ENCODE results near the gene ADCY4. TPM values are rescaled to one million over a fixed set of nuclear protein-coding genes. Genes with fewer than 3 reads are reported as not detected.

ADCY4 gene
- total and polyA plus RNA-seq, 2 of the 8 experiments (the other 6 are each of a cell fraction or from before 2014, with no cell fraction given) = 0.27 to 0.35 TPM

DNA sequence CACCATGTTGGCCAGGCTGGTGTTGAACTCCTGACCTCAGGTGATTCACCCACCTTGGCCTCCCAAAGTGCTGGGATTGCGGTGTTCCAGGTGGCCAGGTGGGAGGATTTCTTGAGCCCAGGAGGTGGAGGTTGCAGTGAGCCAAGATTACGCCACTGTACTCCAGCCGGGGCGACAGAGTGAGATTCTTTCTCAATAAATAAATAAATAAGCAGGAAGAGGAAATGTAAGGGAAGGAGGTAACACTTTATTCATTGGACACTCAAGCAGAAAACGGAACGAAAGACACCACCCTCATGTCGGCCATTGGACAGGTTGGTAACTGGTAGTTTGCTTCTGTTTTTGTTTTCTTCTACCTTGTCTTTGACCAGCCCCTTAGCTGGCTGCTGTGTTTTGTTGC lies 20.1 kb upstream of the ADCY4 start:
- Histone ChIP-seq H3K27ac (ENCODE audit: low read depth, low read length) (no peak overlapping the region), H2BK5ac (ENCODE audit: low read depth, low read length) (no peak overlapping the region), H3K4me3 (ENCODE audit: extremely low read depth in 1 of 4, insufficient read depth in 2 of 4, low read depth in 3 of 4, low read length in 4 of 4) (no peak overlapping the region), H2BK20ac (ENCODE audit: low read length) (no peak overlapping the region), H3K4me2 (ENCODE audit: insufficient read depth in 1 of 2, low read depth in 2 of 2, low read length in 2 of 2) (no peak overlapping the region), H3K23ac (ENCODE audit: insufficient read length) (no peak overlapping the region), H2AFZ (ENCODE audit: low read length) (no peak overlapping the region), H2BK15ac (ENCODE audit: low read length) (no peak overlapping the region), H2AK5ac (ENCODE audit: low read depth, low read length) (no peak overlapping the region), H3K79me2 (ENCODE audit: control insufficient read depth in 1 of 2, insufficient read depth in 2 of 2, low read length in 2 of 2) (no peaks in the 10 kb centered on the region), H3K4ac (replicated peaks; ENCODE audit: insufficient read length, low read depth, low read length) (no peak overlapping the region), H4K91ac (replicated peaks; ENCODE audit: insufficient read length, low read length) (no peak overlapping the region), H3K36me3 (ENCODE audit: control insufficient read depth in 2 of 4, insufficient read depth in 4 of 4, low read length in 3 of 4) (no peaks in the 10 kb centered on the region), H4K5ac (ENCODE audit: insufficient read length, low read depth, low read length) (no peak overlapping the region), H4K20me1 (replicated peaks in 1 of 2; ENCODE audit: control insufficient read depth in 1 of 2, insufficient read depth in 2 of 2, low read length in 2 of 2) (peaks cover 0 to 2% of the 10 kb centered on the region in 2 experiments), H2BK120ac (replicated peaks; ENCODE audit: low read depth, low read length) (no peak overlapping the region), H3K79me1 (ENCODE audit: low read depth, low read length) (no peaks in the 10 kb centered on the region), H3K18ac (ENCODE audit: extremely low read depth, low read length) (no peak overlapping the region), H3K9ac (replicated peaks in 1 of 4; ENCODE audit: extremely low read depth in 1 of 4, low read depth in 3 of 4, low read length in 3 of 4) (no peak overlapping the region), H3K23me2 (ENCODE audit: low read depth, low read length) (0 out of 2 replicates have a peak, but pooled peaks cover 2% of the 10 kb centered on the region), H2BK12ac (ENCODE audit: low read depth, low read length) (no peak overlapping the region), H3K27me3 (replicated peaks in 1 of 4; ENCODE audit: control insufficient read depth in 3 of 4, extremely low read depth in 1 of 4, insufficient read depth in 3 of 4, low read length in 3 of 4) (peaks cover 0 to 8% (median 7%) of the 10 kb centered on the region in 4 experiments; a peak in 5 of 7 replicates), H3K14ac (ENCODE audit: insufficient read length) (no peak overlapping the region), H3K4me1 (replicated peaks in 1 of 4; ENCODE audit: control insufficient read depth in 3 of 4, insufficient read depth in 4 of 4, low read length in 3 of 4) (no peaks in the 10 kb centered on the region), H4K8ac (ENCODE audit: extremely low read depth, insufficient read depth, low read length) (no peak overlapping the region), H3K56ac (replicated peaks; ENCODE audit: insufficient read length, low read depth, low read length) (no peak overlapping the region), H3K9me3 (ENCODE audit: insufficient read depth in 2 of 2, low read depth in 1 of 2, low read length in 1 of 2) (no peaks in the 10 kb centered on the region)
- WGBS, 2 experiments (ENCODE audit: extremely low coverage in 1 of 2, insufficient coverage in 1 of 2, insufficient read length in 1 of 2, insufficient replicate concordance in 2 of 2, low coverage in 1 of 2, low lambda C conversion rate in 2 of 2, missing lambda C conversion rate in 1 of 2) = 85% methylated on average over 7 of the region's 7 CpGs; no CpG with 5 or more reads in 1 of the 2 experiments
- POLR2A ChIA-PET (ENCODE audit: partially characterized antibody) = interaction anchor here (1.7 kb wide), 1 partner anchor 25 kb away, joined by 3 read pairs; no protein-coding TSS in a partner anchor
- CTCF ChIA-PET (ENCODE audit: partially characterized antibody) = interaction anchor here (1.0 to 4.4 kb wide), 3 partner anchors 11 to 81 kb away, joined by 3 to 23 read pairs (median 18); no protein-coding TSS in a partner anchor
- no peak for FAIRE-seq
- no peak for DNase-seq (ENCODE audit: low read depth in 1 of 2, low spot score in 2 of 2)
- TF ChIP-seq NRF1 (IDR thresholded peaks at IDR 0.05; ENCODE audit: low read depth, low read length) (no peak), YY1 (IDR thresholded peaks at IDR 0.05; ENCODE audit: low read depth, low read length) (no peak), SP1 (IDR thresholded peaks at IDR 0.05; ENCODE audit: low read depth, low read length) (no peak), POLR2A (IDR thresholded peaks at IDR 0.05; ENCODE audit: control extremely low read depth in 1 of 2, low read depth in 2 of 2, low read length in 2 of 2) (no peak), CREB1 (IDR thresholded peaks at IDR 0.05) (no peak)
- TF ChIP-seq, protein P1, sequence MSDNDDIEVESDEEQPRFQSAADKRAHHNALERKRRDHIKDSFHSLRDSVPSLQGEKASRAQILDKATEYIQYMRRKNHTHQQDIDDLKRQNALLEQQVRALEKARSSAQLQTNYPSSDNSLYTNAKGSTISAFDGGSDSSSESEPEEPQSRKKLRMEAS (IDR thresholded peaks at IDR 0.05) = no peak
